Mesenchymal stem cell (in vitro differentiated cells and primary cell): ENCODE results near the gene CCNG2.

Experiments used
- DNase-seq: peaks from one replicate; pipeline ENCODE4 v3.0.0-alpha.2; 2013
- H2AFZ ChIP-seq: one replicate; pipeline ENCODE4 v1.6.1; 2013; ENCODE audit warnings: low read depth, mild to moderate bottlenecking, control low read depth, inconsistent platforms, low read length, moderate library complexity
- H2AK5ac ChIP-seq: 2 replicates; pipeline ENCODE4 v1.6.1; 2013; ENCODE audit warnings: low read length, moderate library complexity, mild to moderate bottlenecking, inconsistent platforms; ENCODE audit not compliant: severe bottlenecking
- H2BK120ac ChIP-seq: one replicate; pipeline ENCODE4 v1.6.1; 2013; ENCODE audit warnings: low read depth, mild to moderate bottlenecking, inconsistent platforms, low read length, moderate library complexity
- H2BK12ac ChIP-seq, 2 experiments: one replicate each; pipeline ENCODE4 v1.6.1; 2013; ENCODE audit warnings: inconsistent platforms in 2 of 2, low read length in 2 of 2, mild to moderate bottlenecking in 2 of 2, moderate library complexity in 2 of 2, control low read depth in 1 of 2
- H2BK15ac ChIP-seq: one replicate; pipeline ENCODE4 v1.6.1; 2013; ENCODE audit warnings: mild to moderate bottlenecking, low read depth, inconsistent platforms; ENCODE audit not compliant: poor library complexity, severe bottlenecking
- H2BK5ac ChIP-seq: 2 replicates; pipeline ENCODE4 v1.6.1; 2013; ENCODE audit warnings: low read depth, mild to moderate bottlenecking, low read length, control low read depth, inconsistent platforms; ENCODE audit not compliant: poor library complexity, severe bottlenecking
- H3K14ac ChIP-seq, 2 experiments: one replicate each; pipeline ENCODE4 v1.6.1; 2013; ENCODE audit warnings: inconsistent platforms in 2 of 2, low read length in 2 of 2, control low read depth in 1 of 2, mild to moderate bottlenecking in 1 of 2, moderate library complexity in 1 of 2
- H3K18ac ChIP-seq, 2 experiments: one replicate each; pipeline ENCODE4 v1.6.1; 2013; ENCODE audit warnings: inconsistent platforms in 2 of 2, low read length in 2 of 2, control low read depth in 1 of 2, low read depth in 1 of 2, mild to moderate bottlenecking in 1 of 2
- H3K23ac ChIP-seq, 2 experiments: one replicate each; pipeline ENCODE4 v1.6.1; 2013; ENCODE audit warnings: inconsistent platforms in 2 of 2, low read length in 2 of 2, mild to moderate bottlenecking in 2 of 2, moderate library complexity in 2 of 2, control low read depth in 1 of 2
- H3K27ac ChIP-seq: 2 replicates; pipeline ENCODE4 v1.5.1; 2013; ENCODE audit warnings: mild to moderate bottlenecking, moderate library complexity, low read length, control low read depth, inconsistent platforms; ENCODE audit not compliant: poor library complexity, severe bottlenecking
- H3K27me3 ChIP-seq, 2 experiments: 2 replicates each; pipeline versions ENCODE4 v1.6.1 to v1.7.0; 2013; ENCODE audit warnings: low read length in 2 of 2, mild to moderate bottlenecking in 2 of 2, moderate library complexity in 2 of 2, control low read depth in 1 of 2, inconsistent platforms in 1 of 2; ENCODE audit not compliant: control insufficient read depth in 1 of 2, insufficient read depth in 1 of 2
- H3K36me3 ChIP-seq, 2 experiments: 2 replicates each; pipeline versions ENCODE4 v1.6.1 to v1.7.0; 2013; ENCODE audit warnings: low read length in 2 of 2, control low read depth in 1 of 2, inconsistent platforms in 1 of 2, low read depth in 1 of 2, mild to moderate bottlenecking in 1 of 2; ENCODE audit not compliant: insufficient read depth in 2 of 2, control insufficient read depth in 1 of 2
- H3K4ac ChIP-seq, 2 experiments: one replicate each; pipeline ENCODE4 v1.6.1; 2013; ENCODE audit warnings: inconsistent platforms in 2 of 2, low read length in 2 of 2, mild to moderate bottlenecking in 2 of 2, moderate library complexity in 2 of 2, control low read depth in 1 of 2, low read depth in 1 of 2
- H3K4me1 ChIP-seq: 2 replicates; pipeline ENCODE4 v1.6.1; 2013; ENCODE audit warnings: low read depth, low read length, control low read depth; ENCODE audit not compliant: control insufficient read depth, insufficient read depth
- H3K4me2 ChIP-seq: 2 replicates; pipeline ENCODE4 v1.6.1; 2013; ENCODE audit warnings: low read length, mild to moderate bottlenecking, inconsistent platforms; ENCODE audit not compliant: poor library complexity, severe bottlenecking
- H3K4me3 ChIP-seq, 2 experiments: 2 replicates each; pipeline versions ENCODE4 v1.5.1 to v1.7.0; 2013; ENCODE audit warnings: low read length in 2 of 2, mild to moderate bottlenecking in 2 of 2, control low read depth in 1 of 2, low read depth in 1 of 2; ENCODE audit not compliant: insufficient read depth in 1 of 2
- H3K79me1 ChIP-seq: replicated peaks from 2 replicates; pipeline ENCODE4 v1.6.1; 2013; ENCODE audit warnings: mild to moderate bottlenecking, control low read depth, low read length, inconsistent platforms; ENCODE audit not compliant: poor library complexity, severe bottlenecking
- H3K9ac ChIP-seq: 2 replicates; pipeline ENCODE4 v1.7.0; 2013; ENCODE audit warnings: mild to moderate bottlenecking, low read length, moderate library complexity
- H3K9me3 ChIP-seq: 2 replicates; pipeline ENCODE4 v1.7.0; 2013; ENCODE audit warnings: mild to moderate bottlenecking, low read length; ENCODE audit not compliant: control insufficient read depth
- H4K8ac ChIP-seq: one replicate; pipeline ENCODE4 v1.6.1; 2013; ENCODE audit warnings: inconsistent platforms, mild to moderate bottlenecking, low read length, moderate library complexity
- H4K91ac ChIP-seq: one replicate; pipeline ENCODE4 v1.6.1; 2013; ENCODE audit warnings: mild to moderate bottlenecking, low read length, inconsistent platforms
- WGBS: methylation state at CpG from one replicate; pipeline ENCODE4 v1.1.7; 2013; ENCODE audit warnings: mixed read lengths; 5-methylcytosine and 5-hydroxymethylcytosine counted together

Gene CCNG2

GRCh38 chr4:77147079-77147782 lies 9.8 kb upstream of the CCNG2 start:
- no peak overlapping the region for H4K91ac ChIP-seq
- no peak overlapping the region for H3K23ac ChIP-seq
- no peak overlapping the region for H3K4ac ChIP-seq
- no peaks in the 10 kb centered on the region for H3K4me1 ChIP-seq
- no peak overlapping the region for H4K8ac ChIP-seq
- no peak overlapping the region for H2BK120ac ChIP-seq
- no peak overlapping the region for H2BK5ac ChIP-seq
- peak; percentile 18 for DNase-seq
- H3K4me3 ChIP-seq = no peak overlapping the region
- H2AFZ ChIP-seq = no peak overlapping the region
- H3K9me3 ChIP-seq = no peaks in the 10 kb centered on the region
- H3K36me3 ChIP-seq = no peaks in the 10 kb centered on the region
- no peak overlapping the region for H3K14ac ChIP-seq
- no peak overlapping the region for H3K18ac ChIP-seq
- H3K4me2 ChIP-seq = no peak overlapping the region
- H2BK15ac ChIP-seq = no peak overlapping the region
- WGBS = 91% methylated on average over 4 of the region's 5 CpGs
- no peaks in the 10 kb centered on the region for H3K79me1 ChIP-seq
- no peak overlapping the region for H2BK12ac ChIP-seq
- no peaks in the 10 kb centered on the region for H3K27me3 ChIP-seq
- no peak overlapping the region for H2AK5ac ChIP-seq
- no peak overlapping the region for H3K27ac ChIP-seq
- no peak overlapping the region for H3K9ac ChIP-seq

- Histone ChIP-seq H3K9ac (no peak overlapping the region), H3K4me1 (no peaks in the 10 kb centered on the region)
Measured at GRCh38 chr4:77148078-77148477, 8.9 kb upstream of the CCNG2 start.

GRCh38 chr4:77149789-77150188 lies 7.2 kb upstream of the CCNG2 start:
- Histone ChIP-seq H3K9me3 (no peaks in the 10 kb centered on the region), H3K27ac (no peak overlapping the region), H4K91ac (no peak overlapping the region), H2BK12ac (no peak overlapping the region), H2BK120ac (no peak overlapping the region), H3K79me1 (no peaks in the 10 kb centered on the region), H3K18ac (no peak overlapping the region), H3K14ac (no peak overlapping the region), H3K27me3 (no peaks in the 10 kb centered on the region), H3K4me1 (no peaks in the 10 kb centered on the region), H2AFZ (no peak overlapping the region), H2BK5ac (no peak overlapping the region), H4K8ac (no peak overlapping the region), H3K4me3 (no peak overlapping the region), H2BK15ac (no peak overlapping the region), H3K4me2 (no peak overlapping the region), H3K36me3 (no peaks in the 10 kb centered on the region), H3K4ac (no peak overlapping the region), H3K9ac (no peak overlapping the region), H2AK5ac (no peak overlapping the region), H3K23ac (no peak overlapping the region)
- no CpG with 5 or more reads among the region's 1 CpG for WGBS
- DNase-seq = no peak

More at GRCh38 chr4:77148078-77148477, 8.9 kb upstream of the CCNG2 start:
- Histone ChIP-seq H3K18ac (no peak overlapping the region), H4K91ac (no peak overlapping the region), H3K4ac (no peak overlapping the region), H2BK5ac (no peak overlapping the region), H3K27ac (no peak overlapping the region), H3K36me3 (no peaks in the 10 kb centered on the region), H4K8ac (no peak overlapping the region), H3K79me1 (no peaks in the 10 kb centered on the region), H3K14ac (no peak overlapping the region), H3K4me2 (no peak overlapping the region), H3K4me3 (no peak overlapping the region), H2BK120ac (no peak overlapping the region), H2BK12ac (no peak overlapping the region), H2AK5ac (no peak overlapping the region), H3K23ac (no peak overlapping the region), H2BK15ac (no peak overlapping the region), H2AFZ (no peak overlapping the region), H3K9me3 (no peaks in the 10 kb centered on the region), H3K27me3 (no peaks in the 10 kb centered on the region)
- DNase-seq = no peak
- 92% methylated on average over 1 of the region's 2 CpGs for WGBS

GRCh38 chr4:77151241-77151640 lies 5.8 kb upstream of the CCNG2 start:
- Histone ChIP-seq H2AFZ (no peak overlapping the region), H2BK120ac (no peak overlapping the region), H4K91ac (no peak overlapping the region), H3K27ac (no peak overlapping the region), H3K23ac (no peak overlapping the region), H2AK5ac (no peak overlapping the region), H3K4ac (no peak overlapping the region), H3K9me3 (no peaks in the 10 kb centered on the region), H3K36me3 (no peaks in the 10 kb centered on the region), H3K9ac (no peak overlapping the region), H2BK5ac (no peak overlapping the region), H3K14ac (no peak overlapping the region), H3K18ac (no peak overlapping the region), H2BK15ac (no peak overlapping the region), H3K79me1 (no peaks in the 10 kb centered on the region), H3K27me3 (no peaks in the 10 kb centered on the region), H2BK12ac (peak overlapping the region in 1 of 2 experiments; percentile 76), H4K8ac (no peak overlapping the region), H3K4me2 (no peak overlapping the region), H3K4me3 (no peak overlapping the region), H3K4me1 (no peaks in the 10 kb centered on the region)
- no peak for DNase-seq
- WGBS = 82% methylated on average over 3 of the region's 6 CpGs
